ENCODE results near the gene FYN.

DNA sequence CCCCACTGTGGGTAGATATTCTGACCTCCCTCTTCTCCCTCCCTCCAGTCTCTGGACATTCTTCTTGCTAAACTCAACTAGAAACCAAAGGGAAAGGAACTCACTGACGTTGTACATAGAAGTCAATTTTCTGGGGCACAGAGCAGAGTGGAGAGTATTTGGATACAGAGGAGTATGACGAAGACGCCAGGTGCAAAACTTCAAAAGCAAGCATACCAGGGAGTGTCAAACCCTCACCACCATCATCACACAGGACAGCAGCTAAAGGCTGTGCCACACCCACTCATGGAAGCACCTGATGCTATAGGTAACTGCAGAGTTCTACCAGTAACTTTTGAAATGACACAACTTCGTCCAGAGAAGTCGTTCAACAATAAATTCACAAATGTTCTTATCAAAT, 64.8 kb downstream of the FYN start:
- TF ChIP-seq MAFK (IDR thresholded peaks at IDR 0.05; ENCODE audit: low read depth, low read length) (no peak), POLR2A (IDR thresholded peaks at IDR 0.05; ENCODE audit: low read depth, low read length) (no peak), SMC3 (IDR thresholded peaks at IDR 0.05; ENCODE audit: low read depth, low read length) (no peak), CEBPB (IDR thresholded peaks at IDR 0.05; ENCODE audit: low read depth, low read length) (no peak), FOS (IDR thresholded peaks at IDR 0.05; ENCODE audit: low read depth, low read length) (no peak), MAZ (IDR thresholded peaks at IDR 0.05; ENCODE audit: borderline replicate concordance, low read depth, low read length) (no peak)
- TF ChIP-seq, protein P1, sequence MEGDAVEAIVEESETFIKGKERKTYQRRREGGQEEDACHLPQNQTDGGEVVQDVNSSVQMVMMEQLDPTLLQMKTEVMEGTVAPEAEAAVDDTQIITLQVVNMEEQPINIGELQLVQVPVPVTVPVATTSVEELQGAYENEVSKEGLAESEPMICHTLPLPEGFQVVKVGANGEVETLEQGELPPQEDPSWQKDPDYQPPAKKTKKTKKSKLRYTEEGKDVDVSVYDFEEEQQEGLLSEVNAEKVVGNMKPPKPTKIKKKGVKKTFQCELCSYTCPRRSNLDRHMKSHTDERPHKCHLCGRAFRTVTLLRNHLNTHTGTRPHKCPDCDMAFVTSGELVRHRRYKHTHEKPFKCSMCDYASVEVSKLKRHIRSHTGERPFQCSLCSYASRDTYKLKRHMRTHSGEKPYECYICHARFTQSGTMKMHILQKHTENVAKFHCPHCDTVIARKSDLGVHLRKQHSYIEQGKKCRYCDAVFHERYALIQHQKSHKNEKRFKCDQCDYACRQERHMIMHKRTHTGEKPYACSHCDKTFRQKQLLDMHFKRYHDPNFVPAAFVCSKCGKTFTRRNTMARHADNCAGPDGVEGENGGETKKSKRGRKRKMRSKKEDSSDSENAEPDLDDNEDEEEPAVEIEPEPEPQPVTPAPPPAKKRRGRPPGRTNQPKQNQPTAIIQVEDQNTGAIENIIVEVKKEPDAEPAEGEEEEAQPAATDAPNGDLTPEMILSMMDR (conservative IDR thresholded peaks at IDR 0.05; ENCODE audit: low read depth, low read length): no peak
- TF ChIP-seq, protein P2, sequence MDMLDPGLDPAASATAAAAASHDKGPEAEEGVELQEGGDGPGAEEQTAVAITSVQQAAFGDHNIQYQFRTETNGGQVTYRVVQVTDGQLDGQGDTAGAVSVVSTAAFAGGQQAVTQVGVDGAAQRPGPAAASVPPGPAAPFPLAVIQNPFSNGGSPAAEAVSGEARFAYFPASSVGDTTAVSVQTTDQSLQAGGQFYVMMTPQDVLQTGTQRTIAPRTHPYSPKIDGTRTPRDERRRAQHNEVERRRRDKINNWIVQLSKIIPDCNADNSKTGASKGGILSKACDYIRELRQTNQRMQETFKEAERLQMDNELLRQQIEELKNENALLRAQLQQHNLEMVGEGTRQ (IDR thresholded peaks at IDR 0.05; ENCODE audit: low read depth, low read length): no peak

Measured in IMR-90 (cell line).